ENCODE measurements around the gene KLHL13.

KLHL13 gene, protein sequence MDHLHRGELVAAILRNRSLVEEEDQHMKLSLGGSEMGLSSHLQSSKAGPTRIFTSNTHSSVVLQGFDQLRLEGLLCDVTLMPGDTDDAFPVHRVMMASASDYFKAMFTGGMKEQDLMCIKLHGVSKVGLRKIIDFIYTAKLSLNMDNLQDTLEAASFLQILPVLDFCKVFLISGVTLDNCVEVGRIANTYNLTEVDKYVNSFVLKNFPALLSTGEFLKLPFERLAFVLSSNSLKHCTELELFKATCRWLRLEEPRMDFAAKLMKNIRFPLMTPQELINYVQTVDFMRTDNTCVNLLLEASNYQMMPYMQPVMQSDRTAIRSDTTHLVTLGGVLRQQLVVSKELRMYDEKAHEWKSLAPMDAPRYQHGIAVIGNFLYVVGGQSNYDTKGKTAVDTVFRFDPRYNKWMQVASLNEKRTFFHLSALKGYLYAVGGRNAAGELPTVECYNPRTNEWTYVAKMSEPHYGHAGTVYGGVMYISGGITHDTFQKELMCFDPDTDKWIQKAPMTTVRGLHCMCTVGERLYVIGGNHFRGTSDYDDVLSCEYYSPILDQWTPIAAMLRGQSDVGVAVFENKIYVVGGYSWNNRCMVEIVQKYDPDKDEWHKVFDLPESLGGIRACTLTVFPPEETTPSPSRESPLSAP

GRCh38 chrX:118116713-118117550 is at the start of gene KLHL13:
Gene KLHL13, minus strand, starts transcription at chrX:118116810. Its CDS starts 88,337 bp downstream, at chrX:118028473.
- Mint-ChIP-seq H3K27ac (peak within 1 kb of the TSS; percentile 58), H3K4me3 (peak within 1 kb of the TSS; percentile 96)

GRCh38 chrX:118164138-118164537 is 47.5 kb upstream of the KLHL13 start:
- DNase-seq: no peak
- H3K9me3 Mint-ChIP-seq: peaks cover 45% of the 10 kb centered on the region
- no peak overlapping the region for H3K27ac Mint-ChIP-seq
- H3K4me3 Mint-ChIP-seq: no peak overlapping the region
- H3K36me3 Mint-ChIP-seq (ENCODE audit: low read depth): no peaks in the 10 kb centered on the region
- TF ChIP-seq CTCF (IDR thresholded peaks at IDR 0.05): no peak
- H3K27me3 Mint-ChIP-seq (ENCODE audit: low read depth, poor library complexity): peaks cover 9% of the 10 kb centered on the region
- H3K4me1 Mint-ChIP-seq: no peaks in the 10 kb centered on the region

More at GRCh38 chrX:118116713-118117550, at the start of gene KLHL13:
- peak; percentile 56 for DNase-seq
- TF ChIP-seq CTCF (IDR thresholded peaks at IDR 0.05): no peak
- Mint-ChIP-seq H3K27me3 (ENCODE audit: low read depth, poor library complexity) (no peaks in the 10 kb centered on the region), H3K4me1 (peaks cover 11% of the 10 kb centered on the region), H3K36me3 (ENCODE audit: low read depth) (no peaks in the 10 kb centered on the region), H3K9me3 (peaks cover 19% of the 10 kb centered on the region)

DNA sequence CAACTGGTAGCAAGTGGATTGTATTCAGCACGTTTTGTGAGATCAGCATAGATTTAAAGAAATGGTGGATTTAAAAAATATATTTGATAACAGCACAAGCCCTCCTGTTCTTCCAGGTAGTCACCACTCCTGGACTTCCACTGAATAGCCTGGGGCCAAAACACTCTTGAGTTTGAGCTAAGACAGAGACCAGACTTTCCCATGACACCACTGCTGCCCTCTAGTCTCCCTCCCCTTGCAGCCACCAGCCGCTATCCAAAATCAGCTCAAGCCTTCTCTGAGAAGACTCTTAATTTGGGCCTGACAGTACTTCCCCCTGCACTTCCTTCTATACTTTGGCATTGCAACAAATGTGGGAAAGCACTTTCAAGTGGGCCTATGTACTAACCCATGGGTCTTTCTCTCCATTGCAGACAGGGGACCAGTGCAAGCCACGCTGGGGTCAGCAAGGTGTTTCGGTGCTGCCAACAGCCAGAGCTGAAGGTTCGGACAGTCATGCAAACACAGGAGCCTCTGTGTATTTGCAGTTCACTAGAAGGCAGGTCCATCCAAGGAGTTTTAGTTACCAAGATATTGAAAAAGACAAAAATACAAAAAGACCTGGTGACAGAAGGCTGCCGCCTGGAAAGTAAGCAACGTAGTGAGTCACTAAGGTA is 40.5 kb upstream of the KLHL13 start:
- Mint-ChIP-seq H3K27me3 (ENCODE audit: low read depth, poor library complexity) (peaks cover 4% of the 10 kb centered on the region), H3K4me1 (no peaks in the 10 kb centered on the region), H3K4me3 (no peak overlapping the region), H3K9me3 (peaks cover 27% of the 10 kb centered on the region), H3K27ac (no peak overlapping the region), H3K36me3 (ENCODE audit: low read depth) (no peaks in the 10 kb centered on the region)
- no peak for DNase-seq
- no peak for TF ChIP-seq CTCF (IDR thresholded peaks at IDR 0.05)

DNA sequence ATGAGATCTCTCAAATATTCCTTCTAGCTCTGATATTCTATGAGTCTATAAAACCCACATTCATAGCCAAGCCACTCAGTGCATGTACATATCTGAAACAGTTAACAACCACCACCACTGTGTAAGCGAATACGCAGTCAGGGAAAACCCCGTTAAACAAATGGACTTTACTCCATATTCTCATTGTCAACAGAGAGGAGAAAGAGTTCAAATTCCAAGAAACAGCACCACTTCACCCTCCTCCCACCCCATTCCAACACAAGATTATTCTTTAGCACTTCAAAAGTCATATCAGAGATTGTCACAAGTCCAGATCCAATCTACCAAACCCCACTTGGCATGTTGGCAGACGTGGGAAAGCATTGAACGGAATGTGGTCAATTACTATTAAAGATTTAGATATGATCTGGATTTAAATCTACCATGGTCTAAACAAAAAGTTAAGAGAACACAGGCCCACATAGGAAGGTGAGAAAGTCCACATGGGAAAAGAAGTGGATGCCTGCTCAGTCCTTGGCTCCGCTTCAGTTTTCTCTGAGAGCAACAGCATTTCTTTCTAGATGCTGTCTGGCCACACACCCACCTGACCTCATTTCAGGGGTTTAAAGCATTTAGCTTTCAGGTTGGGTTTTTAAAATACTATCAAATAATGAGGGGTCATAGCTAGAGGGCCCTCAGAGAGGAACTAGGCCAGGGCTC is 39.8 kb upstream of the KLHL13 start:
- no peak for DNase-seq
- Mint-ChIP-seq H3K36me3 (ENCODE audit: low read depth) (no peaks in the 10 kb centered on the region), H3K4me3 (no peak overlapping the region), H3K9me3 (peaks cover 25% of the 10 kb centered on the region), H3K4me1 (no peaks in the 10 kb centered on the region), H3K27ac (no peak overlapping the region), H3K27me3 (ENCODE audit: low read depth, poor library complexity) (peaks cover 4% of the 10 kb centered on the region)
- no peak for TF ChIP-seq CTCF (IDR thresholded peaks at IDR 0.05)

DNA sequence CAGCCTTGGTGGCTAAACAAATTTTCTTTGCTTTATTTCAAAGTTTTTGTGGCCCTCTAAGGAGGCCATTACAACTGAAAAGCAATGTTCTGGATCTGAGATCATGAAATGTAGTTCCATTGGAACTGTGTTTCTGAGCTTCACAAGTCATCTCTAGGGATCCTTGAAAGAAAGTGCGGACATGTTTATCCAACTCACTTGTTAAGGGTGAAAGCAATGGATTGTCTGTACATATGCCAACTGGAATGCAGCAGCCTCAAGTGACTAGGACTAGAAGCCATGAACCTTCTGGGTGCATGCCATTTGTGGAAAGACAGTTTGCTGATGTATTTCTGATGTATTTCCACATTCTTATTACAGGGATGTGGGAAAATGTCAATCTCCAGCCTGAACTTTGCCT is 36.7 kb upstream of the KLHL13 start:
- H3K4me3 Mint-ChIP-seq: no peak overlapping the region
- H3K27me3 Mint-ChIP-seq (ENCODE audit: low read depth, poor library complexity): no peaks in the 10 kb centered on the region
- no peaks in the 10 kb centered on the region for H3K4me1 Mint-ChIP-seq
- no peaks in the 10 kb centered on the region for H3K36me3 Mint-ChIP-seq (ENCODE audit: low read depth)
- DNase-seq: no peak
- TF ChIP-seq CTCF (IDR thresholded peaks at IDR 0.05): no peak
- H3K27ac Mint-ChIP-seq: no peak overlapping the region
- peaks cover 35% of the 10 kb centered on the region for H3K9me3 Mint-ChIP-seq

Data from nephron progenitor cell (in vitro differentiated cells).